ENCODE measurements around the gene IQCM. TPM values are rescaled to one million over a fixed set of nuclear protein-coding genes. Genes with fewer than 3 reads are reported as not detected.
A peak's percentile ranks its signal among the peaks of the same experiment; 100 is the strongest.

IQCM gene
- total RNA-seq, 8 experiments from 2014 or later: 0.16 to 1.8 (median 0.31) TPM; not detected in 3

GRCh38 chr4:149441338-149441737 is 374.3 kb downstream of the IQCM start:
- H3K27ac ChIP-seq: no peak overlapping the region
- peak in 1 of 8 experiments; percentile 20 for ATAC-seq (replicated peaks in 6 of 8)
- in situ Hi-C loops (cut with MboI; ENCODE audit: low pct_unique_long_range_greater_than_20kb in 2 of 9, low sequenced_read_pairs in 9 of 9, unreplicated experiment in 9 of 9): no loop called here
- no peak overlapping the region for H3K4me3 ChIP-seq
- no peaks in the 10 kb centered on the region for H3K4me1 ChIP-seq (replicated peaks in 1 of 2)
- WGBS, 10 experiments: 45 to 100% (median 100%) methylated on average over 1 of the region's 1 CpG; no CpG with 5 or more reads in 1 of the 10 experiments

GRCh38 chr4:149426461-149426860 is 389.2 kb downstream of the IQCM start:
- Histone ChIP-seq H3K4me3 (no peak overlapping the region), H3K4me1 (replicated peaks in 1 of 2) (no peaks in the 10 kb centered on the region), H3K27ac (no peak overlapping the region)
- no peak for ATAC-seq (replicated peaks in 6 of 8)
- WGBS, 10 experiments: 71 to 100% (median 90%) methylated on average over 1 of the region's 1 CpG; no CpG with 5 or more reads in 6 of the 10 experiments
- in situ Hi-C loops (cut with MboI; ENCODE audit: low pct_unique_long_range_greater_than_20kb in 2 of 9, low sequenced_read_pairs in 9 of 9, unreplicated experiment in 9 of 9): no loop called here

DNA sequence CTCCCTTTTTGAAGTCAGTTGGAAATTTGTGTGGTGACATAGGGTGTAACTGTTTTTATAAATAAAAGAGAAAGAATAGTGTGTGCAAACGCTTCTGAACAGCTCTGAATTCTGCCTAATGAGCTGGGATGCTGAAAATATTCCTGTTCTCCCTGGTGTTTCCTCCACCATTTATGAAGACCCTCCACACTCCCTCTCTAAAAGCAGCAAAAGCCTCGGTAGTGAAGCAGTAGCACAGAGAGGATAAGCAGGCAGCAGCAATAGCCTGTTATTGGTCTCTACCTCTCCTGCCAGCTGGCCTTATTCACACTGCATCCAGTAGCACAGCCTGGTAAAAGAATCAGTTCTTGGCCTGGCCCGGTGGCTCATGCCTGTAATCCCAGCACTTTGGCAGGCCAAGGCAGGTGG is 406.1 kb downstream of the IQCM start:
- no peak overlapping the region for H3K27ac ChIP-seq
- H3K4me1 ChIP-seq (replicated peaks in 1 of 2): no peaks in the 10 kb centered on the region
- no peak overlapping the region for H3K4me3 ChIP-seq
- peak in 4 of 8 experiments; percentile 6 to 71 (median 41) for ATAC-seq (replicated peaks in 6 of 8)
- 7 to 100% (median 71%) methylated on average over 1 to 3 of the region's 3 CpGs; no CpG with 5 or more reads in 5 of the 10 experiments for WGBS, 10 experiments
- in situ Hi-C loops (cut with MboI; ENCODE audit: low pct_unique_long_range_greater_than_20kb in 2 of 9, low sequenced_read_pairs in 9 of 9, unreplicated experiment in 9 of 9): no loop called here

GRCh38 chr4:149409146-149409545 is 406.5 kb downstream of the IQCM start:
- peak in 5 of 8 experiments; percentile 16 to 96 (median 90) for ATAC-seq (replicated peaks in 6 of 8)
- H3K4me3 ChIP-seq: no peak overlapping the region
- in situ Hi-C loops (cut with MboI; ENCODE audit: low pct_unique_long_range_greater_than_20kb in 2 of 9, low sequenced_read_pairs in 9 of 9, unreplicated experiment in 9 of 9): no loop called here
- H3K27ac ChIP-seq: no peak overlapping the region
- H3K4me1 ChIP-seq (replicated peaks in 1 of 2): no peaks in the 10 kb centered on the region
- 0 to 100% (median 83%) methylated on average over 1 to 4 of the region's 4 CpGs; no CpG with 5 or more reads in 5 of the 10 experiments for WGBS, 10 experiments

- no peaks in the 10 kb centered on the region for H3K4me1 ChIP-seq (replicated peaks in 1 of 2)
- H3K27ac ChIP-seq: no peak overlapping the region
- WGBS, 10 experiments: 33 to 92% (median 67%) methylated on average over 1 to 3 of the region's 3 CpGs; no CpG with 5 or more reads in 1 of the 10 experiments
- no peak overlapping the region for H3K4me3 ChIP-seq
- ATAC-seq (replicated peaks in 6 of 8): no peak
- in situ Hi-C loops (cut with MboI; ENCODE audit: low pct_unique_long_range_greater_than_20kb in 2 of 9, low sequenced_read_pairs in 9 of 9, unreplicated experiment in 9 of 9): no loop called here
Observed at GRCh38 chr4:149404143-149404542, 411.5 kb downstream of the IQCM start.

DNA sequence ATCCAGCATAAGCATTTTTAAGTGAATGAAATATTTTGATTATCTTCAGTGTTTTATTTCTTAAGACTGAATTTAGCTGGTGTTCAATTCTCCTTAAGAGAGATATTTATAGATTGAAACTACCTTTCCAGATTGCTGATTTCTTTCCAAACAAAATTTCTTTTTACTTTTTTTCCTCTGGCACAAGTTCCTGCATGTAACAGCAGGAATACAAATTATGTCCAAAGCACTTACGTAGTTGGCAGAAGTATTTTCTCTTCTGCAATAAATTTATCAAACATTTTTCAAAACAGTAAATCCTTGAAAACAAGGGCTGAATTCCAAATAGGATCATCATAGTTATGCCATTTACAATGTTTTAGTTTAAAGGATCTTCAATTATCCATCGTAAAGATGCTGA is 412.6 kb downstream of the IQCM start:
- 31 to 100% (median 83%) methylated on average over 1 to 2 of the region's 2 CpGs for WGBS, 10 experiments
- no peak overlapping the region for H3K27ac ChIP-seq
- in situ Hi-C loops (cut with MboI; ENCODE audit: low pct_unique_long_range_greater_than_20kb in 2 of 9, low sequenced_read_pairs in 9 of 9, unreplicated experiment in 9 of 9): no loop called here
- H3K4me1 ChIP-seq (replicated peaks in 1 of 2): no peaks in the 10 kb centered on the region
- no peak overlapping the region for H3K4me3 ChIP-seq
- ATAC-seq (replicated peaks in 6 of 8): no peak

DNA sequence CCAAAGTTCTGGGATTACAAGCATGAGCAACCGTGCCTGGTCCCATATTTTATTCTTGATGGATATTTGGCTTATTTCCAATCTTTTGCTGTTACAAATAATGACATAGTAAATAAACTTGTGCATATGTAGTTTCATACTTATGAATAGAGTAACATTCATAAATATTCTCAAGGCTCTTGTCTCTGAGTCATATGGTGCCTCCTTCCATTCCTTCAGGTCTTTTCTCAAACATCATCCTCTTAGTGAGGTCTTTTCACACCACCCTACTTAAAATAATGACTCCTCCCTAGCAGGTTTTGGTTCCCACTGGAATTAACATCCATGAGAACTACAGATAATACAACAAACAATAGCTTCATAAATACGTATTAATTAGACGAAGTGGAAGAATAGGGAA is 416.6 kb downstream of the IQCM start:
- no peak overlapping the region for H3K4me3 ChIP-seq
- H3K4me1 ChIP-seq (replicated peaks in 1 of 2): no peaks in the 10 kb centered on the region
- in situ Hi-C loops (cut with MboI; ENCODE audit: low pct_unique_long_range_greater_than_20kb in 2 of 9, low sequenced_read_pairs in 9 of 9, unreplicated experiment in 9 of 9): no loop called here
- H3K27ac ChIP-seq: no peak overlapping the region
- 29 to 93% (median 81%) methylated on average over 2 to 3 of the region's 3 CpGs; no CpG with 5 or more reads in 1 of the 10 experiments for WGBS, 10 experiments
- ATAC-seq (replicated peaks in 6 of 8): peak in 3 of 8 experiments; percentile 87 to 99 (median 99)

- Histone ChIP-seq H3K4me3 (no peak overlapping the region), H3K4me1 (replicated peaks in 1 of 2) (no peaks in the 10 kb centered on the region), H3K27ac (no peak overlapping the region)
- 0 to 52% (median 38%) methylated on average over 1 to 4 of the region's 4 CpGs; no CpG with 5 or more reads in 2 of the 10 experiments for WGBS, 10 experiments
- in situ Hi-C loops (cut with MboI; ENCODE audit: low pct_unique_long_range_greater_than_20kb in 2 of 9, low sequenced_read_pairs in 9 of 9, unreplicated experiment in 9 of 9): loop anchor here in 3 of 9 experiments (10.0 to 25.0 kb wide), 3 partner anchors 366 to 524 kb away; no protein-coding TSS in a partner anchor
- peak in 4 of 8 experiments; percentile 54 to 88 (median 84) for ATAC-seq (replicated peaks in 6 of 8)
Observed at GRCh38 chr4:149370785-149371420, 444.7 kb downstream of the IQCM start.

DNA sequence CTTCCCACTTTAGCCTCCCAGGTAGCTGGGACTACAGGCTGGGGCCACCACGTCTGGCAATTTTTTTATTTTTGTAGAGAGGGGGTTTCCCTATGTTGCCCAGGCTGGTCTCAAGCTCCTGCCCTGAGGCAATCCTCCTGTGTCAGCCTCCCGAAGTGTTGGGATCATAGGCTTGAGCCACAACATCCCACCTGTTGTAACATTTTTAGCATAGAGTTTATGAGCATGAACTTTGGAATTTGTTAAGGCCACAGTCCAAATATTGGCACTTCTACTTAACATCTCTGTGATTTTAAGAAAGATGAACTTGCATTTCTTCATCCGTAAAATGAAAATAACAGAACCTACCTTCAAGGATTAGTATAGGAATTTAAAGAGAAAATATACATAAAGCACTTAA is 445.6 kb downstream of the IQCM start:
- Histone ChIP-seq H3K4me3 (no peak overlapping the region), H3K27ac (no peak overlapping the region), H3K4me1 (replicated peaks in 1 of 2) (no peaks in the 10 kb centered on the region)
- in situ Hi-C loops (cut with MboI; ENCODE audit: low pct_unique_long_range_greater_than_20kb in 2 of 9, low sequenced_read_pairs in 9 of 9, unreplicated experiment in 9 of 9): loop anchor here in 3 of 9 experiments (10.0 to 25.0 kb wide), 3 partner anchors 367 to 525 kb away; no protein-coding TSS in a partner anchor
- 17 to 81% (median 70%) methylated on average over 1 to 3 of the region's 3 CpGs; no CpG with 5 or more reads in 2 of the 10 experiments for WGBS, 10 experiments
- ATAC-seq (replicated peaks in 6 of 8): no peak

GRCh38 chr4:149353241-149353640 is 462.4 kb downstream of the IQCM start:
- H3K27ac ChIP-seq: no peak overlapping the region

DNA sequence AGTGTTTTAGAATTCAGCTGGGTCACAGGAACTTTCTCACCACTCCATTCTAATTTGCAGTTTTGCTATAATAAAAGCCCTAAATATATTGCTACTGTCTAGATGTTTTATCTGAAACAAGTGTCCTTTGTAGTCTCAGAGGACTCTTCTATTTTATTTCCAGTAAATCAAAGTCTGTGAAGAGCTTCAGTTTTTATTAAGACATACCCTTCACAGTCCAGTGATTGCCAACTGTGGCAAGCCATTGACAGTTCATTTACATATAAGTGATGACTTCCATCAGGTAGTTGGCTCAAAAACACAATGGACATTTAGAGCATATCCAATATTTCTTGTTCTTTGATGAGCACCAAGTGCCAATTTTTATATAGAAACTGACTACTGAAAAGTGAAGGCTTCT is 466.1 kb downstream of the IQCM start:
- peak in 3 of 8 experiments; percentile 65 to 85 (median 77) for ATAC-seq (replicated peaks in 6 of 8)
- in situ Hi-C loops (cut with MboI; ENCODE audit: low pct_unique_long_range_greater_than_20kb in 2 of 9, low sequenced_read_pairs in 9 of 9, unreplicated experiment in 9 of 9): no loop called here
- H3K27ac ChIP-seq: no peak overlapping the region
- H3K4me1 ChIP-seq (replicated peaks in 1 of 2): peaks cover 0 to 9% of the 10 kb centered on the region in 2 donors
- H3K4me3 ChIP-seq: no peak overlapping the region

More at GRCh38 chr4:149353241-149353640, 462.4 kb downstream of the IQCM start:
- peaks cover 0 to 9% of the 10 kb centered on the region in 2 donors for H3K4me1 ChIP-seq (replicated peaks in 1 of 2)
- no peak overlapping the region for H3K4me3 ChIP-seq
- WGBS, 10 experiments: 29 to 93% (median 63%) methylated on average over 1 to 3 of the region's 3 CpGs
- no peak for ATAC-seq (replicated peaks in 6 of 8)
- in situ Hi-C loops (cut with MboI; ENCODE audit: low pct_unique_long_range_greater_than_20kb in 2 of 9, low sequenced_read_pairs in 9 of 9, unreplicated experiment in 9 of 9): loop anchor here in 3 of 9 experiments (25.0 kb wide), 2 partner anchors 384 to 534 kb away; no protein-coding TSS in a partner anchor

DNA sequence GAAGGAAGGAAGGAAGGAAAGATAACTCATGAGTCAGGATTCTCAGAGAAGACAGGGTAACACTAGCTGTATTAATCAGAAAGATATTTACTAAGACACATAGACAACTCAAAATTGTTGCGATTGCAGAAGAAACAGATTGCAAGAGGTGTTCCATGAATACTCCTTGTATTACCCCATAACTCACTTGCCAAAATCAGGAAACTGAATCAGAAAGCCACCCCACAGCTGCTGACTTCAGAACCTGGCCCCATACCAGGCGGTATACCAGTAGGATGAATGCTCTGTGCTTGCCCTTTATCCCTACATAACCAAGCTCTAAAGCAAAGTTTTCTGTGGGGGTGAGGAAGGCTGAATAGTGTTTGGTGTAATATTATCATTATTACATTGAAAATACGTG is 468.5 kb downstream of the IQCM start:
- peaks cover 0 to 9% of the 10 kb centered on the region in 2 donors for H3K4me1 ChIP-seq (replicated peaks in 1 of 2)
- in situ Hi-C loops (cut with MboI; ENCODE audit: low pct_unique_long_range_greater_than_20kb in 2 of 9, low sequenced_read_pairs in 9 of 9, unreplicated experiment in 9 of 9): no loop called here
- no peak overlapping the region for H3K4me3 ChIP-seq
- WGBS, 10 experiments: 29 to 100% (median 76%) methylated on average over 1 to 3 of the region's 3 CpGs
- H3K27ac ChIP-seq: no peak overlapping the region
- no peak for ATAC-seq (replicated peaks in 6 of 8)

GRCh38 chr4:149345424-149345823 is 470.2 kb downstream of the IQCM start:
- no peak overlapping the region for H3K4me3 ChIP-seq
- H3K27ac ChIP-seq: no peak overlapping the region
- ATAC-seq (replicated peaks in 6 of 8): peak in 1 of 8 experiments; percentile 72
- 0 to 100% (median 89%) methylated on average over 1 of the region's 1 CpG; no CpG with 5 or more reads in 5 of the 10 experiments for WGBS, 10 experiments
- in situ Hi-C loops (cut with MboI; ENCODE audit: low pct_unique_long_range_greater_than_20kb in 2 of 9, low sequenced_read_pairs in 9 of 9, unreplicated experiment in 9 of 9): no loop called here
- H3K4me1 ChIP-seq (replicated peaks in 1 of 2): peaks cover 0 to 9% of the 10 kb centered on the region in 2 donors

Data from motor neuron (in vitro differentiated cells).